ENCODE data around the gene PATJ. TPM values are rescaled to one million over a fixed set of nuclear protein-coding genes. Genes with fewer than 3 reads are reported as not detected.

PATJ gene
- total and polyA plus RNA-seq, 2 experiments from 2014 or later: 35.3 to 68.4 TPM

DNA sequence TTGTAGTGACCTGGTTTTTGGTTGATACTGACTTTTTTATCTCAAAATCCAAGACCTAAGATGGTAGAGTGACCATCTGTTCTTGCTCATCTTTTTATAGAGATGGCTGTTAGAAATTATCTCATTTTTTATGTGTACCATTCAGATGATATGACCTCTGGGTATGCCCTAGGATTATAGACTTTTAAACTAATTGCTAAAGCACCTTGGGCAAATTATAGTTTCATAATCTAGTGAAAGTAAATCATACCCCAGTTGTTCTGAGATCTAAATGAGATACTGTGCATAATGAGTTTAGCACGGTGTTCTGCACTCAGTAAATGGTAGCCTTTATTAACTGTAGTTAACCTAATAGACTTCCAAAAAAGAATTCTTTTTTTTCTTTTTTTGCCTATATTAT lies 269.8 kb downstream of the PATJ start:
- Mint-ChIP-seq H3K27ac (no peak overlapping the region), H3K9me3 (no peaks in the 10 kb centered on the region), H3K4me3 (no peak overlapping the region), H3K27me3 (ENCODE audit: insufficient read depth, low read depth, poor library complexity) (no peaks in the 10 kb centered on the region), H3K4me1 (peaks cover 5% of the 10 kb centered on the region; the same call in 1 of the 3 replicates), H3K36me3 (ENCODE audit: low read depth) (no peaks in the 10 kb centered on the region; the same call in 2 of the 3 replicates)
- no peak overlapping the region for H3K4me3 ChIP-seq
- no peaks in the 10 kb centered on the region for H3F3A ChIP-seq (replicated peaks; ENCODE audit: low read depth)
- no peak overlapping the region for H2AFZ ChIP-seq
- 0 out of 2 replicates have a peak, but pooled peaks cover 3% of the 10 kb centered on the region for H3K4me1 ChIP-seq (ENCODE audit: insufficient read depth)
- H3K4me2 ChIP-seq: no peak overlapping the region
- H3K27me3 ChIP-seq (ENCODE audit: insufficient read depth): no peaks in the 10 kb centered on the region
- no peaks in the 10 kb centered on the region for H4K20me1 ChIP-seq (replicated peaks; ENCODE audit: insufficient read depth)
- TF ChIP-seq POLR2AphosphoS5 (IDR thresholded peaks at IDR 0.05; ENCODE audit: low read depth) (no peak), EZH2 (IDR thresholded peaks at IDR 0.05; ENCODE audit: low read depth, unreplicated experiment) (no peak), STAT1 (IDR thresholded peaks at IDR 0.05; ENCODE audit: unreplicated experiment) (no peak), CREB1 (CRISPR knock-in tag; IDR thresholded peaks at IDR 0.05; ENCODE audit: low read depth) (no peak)
- TF ChIP-seq, protein P1, sequence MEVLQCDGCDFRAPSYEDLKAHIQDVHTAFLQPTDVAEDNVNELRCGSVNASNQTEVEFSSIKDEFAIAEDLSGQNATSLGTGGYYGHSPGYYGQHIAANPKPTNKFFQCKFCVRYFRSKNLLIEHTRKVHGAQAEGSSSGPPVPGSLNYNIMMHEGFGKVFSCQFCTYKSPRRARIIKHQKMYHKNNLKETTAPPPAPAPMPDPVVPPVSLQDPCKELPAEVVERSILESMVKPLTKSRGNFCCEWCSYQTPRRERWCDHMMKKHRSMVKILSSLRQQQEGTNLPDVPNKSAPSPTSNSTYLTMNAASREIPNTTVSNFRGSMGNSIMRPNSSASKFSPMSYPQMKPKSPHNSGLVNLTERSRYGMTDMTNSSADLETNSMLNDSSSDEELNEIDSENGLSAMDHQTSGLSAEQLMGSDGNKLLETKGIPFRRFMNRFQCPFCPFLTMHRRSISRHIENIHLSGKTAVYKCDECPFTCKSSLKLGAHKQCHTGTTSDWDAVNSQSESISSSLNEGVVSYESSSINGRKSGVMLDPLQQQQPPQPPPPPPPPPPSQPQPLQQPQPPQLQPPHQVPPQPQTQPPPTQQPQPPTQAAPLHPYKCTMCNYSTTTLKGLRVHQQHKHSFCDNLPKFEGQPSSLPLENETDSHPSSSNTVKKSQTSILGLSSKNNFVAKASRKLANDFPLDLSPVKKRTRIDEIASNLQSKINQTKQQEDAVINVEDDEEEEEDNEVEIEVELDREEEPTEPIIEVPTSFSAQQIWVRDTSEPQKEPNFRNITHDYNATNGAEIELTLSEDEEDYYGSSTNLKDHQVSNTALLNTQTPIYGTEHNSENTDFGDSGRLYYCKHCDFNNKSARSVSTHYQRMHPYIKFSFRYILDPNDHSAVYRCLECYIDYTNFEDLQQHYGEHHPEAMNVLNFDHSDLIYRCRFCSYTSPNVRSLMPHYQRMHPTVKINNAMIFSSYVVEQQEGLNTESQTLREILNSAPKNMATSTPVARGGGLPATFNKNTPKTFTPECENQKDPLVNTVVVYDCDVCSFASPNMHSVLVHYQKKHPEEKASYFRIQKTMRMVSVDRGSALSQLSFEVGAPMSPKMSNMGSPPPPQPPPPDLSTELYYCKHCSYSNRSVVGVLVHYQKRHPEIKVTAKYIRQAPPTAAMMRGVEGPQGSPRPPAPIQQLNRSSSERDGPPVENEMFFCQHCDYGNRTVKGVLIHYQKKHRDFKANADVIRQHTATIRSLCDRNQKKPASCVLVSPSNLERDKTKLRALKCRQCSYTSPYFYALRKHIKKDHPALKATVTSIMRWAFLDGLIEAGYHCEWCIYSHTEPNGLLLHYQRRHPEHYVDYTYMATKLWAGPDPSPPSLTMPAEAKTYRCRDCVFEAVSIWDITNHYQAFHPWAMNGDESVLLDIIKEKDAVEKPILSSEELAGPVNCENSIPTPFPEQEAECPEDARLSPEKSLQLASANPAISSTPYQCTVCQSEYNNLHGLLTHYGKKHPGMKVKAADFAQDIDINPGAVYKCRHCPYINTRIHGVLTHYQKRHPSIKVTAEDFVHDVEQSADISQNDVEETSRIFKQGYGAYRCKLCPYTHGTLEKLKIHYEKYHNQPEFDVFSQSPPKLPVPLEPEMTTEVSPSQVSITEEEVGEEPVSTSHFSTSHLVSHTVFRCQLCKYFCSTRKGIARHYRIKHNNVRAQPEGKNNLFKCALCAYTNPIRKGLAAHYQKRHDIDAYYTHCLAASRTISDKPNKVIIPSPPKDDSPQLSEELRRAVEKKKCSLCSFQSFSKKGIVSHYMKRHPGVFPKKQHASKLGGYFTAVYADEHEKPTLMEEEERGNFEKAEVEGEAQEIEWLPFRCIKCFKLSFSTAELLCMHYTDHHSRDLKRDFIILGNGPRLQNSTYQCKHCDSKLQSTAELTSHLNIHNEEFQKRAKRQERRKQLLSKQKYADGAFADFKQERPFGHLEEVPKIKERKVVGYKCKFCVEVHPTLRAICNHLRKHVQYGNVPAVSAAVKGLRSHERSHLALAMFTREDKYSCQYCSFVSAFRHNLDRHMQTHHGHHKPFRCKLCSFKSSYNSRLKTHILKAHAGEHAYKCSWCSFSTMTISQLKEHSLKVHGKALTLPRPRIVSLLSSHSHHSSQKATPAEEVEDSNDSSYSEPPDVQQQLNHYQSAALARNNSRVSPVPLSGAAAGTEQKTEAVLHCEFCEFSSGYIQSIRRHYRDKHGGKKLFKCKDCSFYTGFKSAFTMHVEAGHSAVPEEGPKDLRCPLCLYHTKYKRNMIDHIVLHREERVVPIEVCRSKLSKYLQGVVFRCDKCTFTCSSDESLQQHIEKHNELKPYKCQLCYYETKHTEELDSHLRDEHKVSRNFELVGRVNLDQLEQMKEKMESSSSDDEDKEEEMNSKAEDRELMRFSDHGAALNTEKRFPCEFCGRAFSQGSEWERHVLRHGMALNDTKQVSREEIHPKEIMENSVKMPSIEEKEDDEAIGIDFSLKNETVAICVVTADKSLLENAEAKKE (CRISPR knock-in tag; IDR thresholded peaks at IDR 0.05): no peak
- TF ChIP-seq, protein P2, sequence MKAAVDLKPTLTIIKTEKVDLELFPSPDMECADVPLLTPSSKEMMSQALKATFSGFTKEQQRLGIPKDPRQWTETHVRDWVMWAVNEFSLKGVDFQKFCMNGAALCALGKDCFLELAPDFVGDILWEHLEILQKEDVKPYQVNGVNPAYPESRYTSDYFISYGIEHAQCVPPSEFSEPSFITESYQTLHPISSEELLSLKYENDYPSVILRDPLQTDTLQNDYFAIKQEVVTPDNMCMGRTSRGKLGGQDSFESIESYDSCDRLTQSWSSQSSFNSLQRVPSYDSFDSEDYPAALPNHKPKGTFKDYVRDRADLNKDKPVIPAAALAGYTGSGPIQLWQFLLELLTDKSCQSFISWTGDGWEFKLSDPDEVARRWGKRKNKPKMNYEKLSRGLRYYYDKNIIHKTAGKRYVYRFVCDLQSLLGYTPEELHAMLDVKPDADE (IDR thresholded peaks at IDR 0.05): no peak
- TF ChIP-seq, protein P3, sequence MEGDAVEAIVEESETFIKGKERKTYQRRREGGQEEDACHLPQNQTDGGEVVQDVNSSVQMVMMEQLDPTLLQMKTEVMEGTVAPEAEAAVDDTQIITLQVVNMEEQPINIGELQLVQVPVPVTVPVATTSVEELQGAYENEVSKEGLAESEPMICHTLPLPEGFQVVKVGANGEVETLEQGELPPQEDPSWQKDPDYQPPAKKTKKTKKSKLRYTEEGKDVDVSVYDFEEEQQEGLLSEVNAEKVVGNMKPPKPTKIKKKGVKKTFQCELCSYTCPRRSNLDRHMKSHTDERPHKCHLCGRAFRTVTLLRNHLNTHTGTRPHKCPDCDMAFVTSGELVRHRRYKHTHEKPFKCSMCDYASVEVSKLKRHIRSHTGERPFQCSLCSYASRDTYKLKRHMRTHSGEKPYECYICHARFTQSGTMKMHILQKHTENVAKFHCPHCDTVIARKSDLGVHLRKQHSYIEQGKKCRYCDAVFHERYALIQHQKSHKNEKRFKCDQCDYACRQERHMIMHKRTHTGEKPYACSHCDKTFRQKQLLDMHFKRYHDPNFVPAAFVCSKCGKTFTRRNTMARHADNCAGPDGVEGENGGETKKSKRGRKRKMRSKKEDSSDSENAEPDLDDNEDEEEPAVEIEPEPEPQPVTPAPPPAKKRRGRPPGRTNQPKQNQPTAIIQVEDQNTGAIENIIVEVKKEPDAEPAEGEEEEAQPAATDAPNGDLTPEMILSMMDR (conservative IDR thresholded peaks at IDR 0.05; ENCODE audit: low read depth in 2 of 2): no peak
- TF ChIP-seq, protein P4, sequence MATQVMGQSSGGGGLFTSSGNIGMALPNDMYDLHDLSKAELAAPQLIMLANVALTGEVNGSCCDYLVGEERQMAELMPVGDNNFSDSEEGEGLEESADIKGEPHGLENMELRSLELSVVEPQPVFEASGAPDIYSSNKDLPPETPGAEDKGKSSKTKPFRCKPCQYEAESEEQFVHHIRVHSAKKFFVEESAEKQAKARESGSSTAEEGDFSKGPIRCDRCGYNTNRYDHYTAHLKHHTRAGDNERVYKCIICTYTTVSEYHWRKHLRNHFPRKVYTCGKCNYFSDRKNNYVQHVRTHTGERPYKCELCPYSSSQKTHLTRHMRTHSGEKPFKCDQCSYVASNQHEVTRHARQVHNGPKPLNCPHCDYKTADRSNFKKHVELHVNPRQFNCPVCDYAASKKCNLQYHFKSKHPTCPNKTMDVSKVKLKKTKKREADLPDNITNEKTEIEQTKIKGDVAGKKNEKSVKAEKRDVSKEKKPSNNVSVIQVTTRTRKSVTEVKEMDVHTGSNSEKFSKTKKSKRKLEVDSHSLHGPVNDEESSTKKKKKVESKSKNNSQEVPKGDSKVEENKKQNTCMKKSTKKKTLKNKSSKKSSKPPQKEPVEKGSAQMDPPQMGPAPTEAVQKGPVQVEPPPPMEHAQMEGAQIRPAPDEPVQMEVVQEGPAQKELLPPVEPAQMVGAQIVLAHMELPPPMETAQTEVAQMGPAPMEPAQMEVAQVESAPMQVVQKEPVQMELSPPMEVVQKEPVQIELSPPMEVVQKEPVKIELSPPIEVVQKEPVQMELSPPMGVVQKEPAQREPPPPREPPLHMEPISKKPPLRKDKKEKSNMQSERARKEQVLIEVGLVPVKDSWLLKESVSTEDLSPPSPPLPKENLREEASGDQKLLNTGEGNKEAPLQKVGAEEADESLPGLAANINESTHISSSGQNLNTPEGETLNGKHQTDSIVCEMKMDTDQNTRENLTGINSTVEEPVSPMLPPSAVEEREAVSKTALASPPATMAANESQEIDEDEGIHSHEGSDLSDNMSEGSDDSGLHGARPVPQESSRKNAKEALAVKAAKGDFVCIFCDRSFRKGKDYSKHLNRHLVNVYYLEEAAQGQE (IDR thresholded peaks at IDR 0.05; ENCODE audit: unreplicated experiment): no peak
- no peak for ATAC-seq
- H3K36me3 ChIP-seq (ENCODE audit: insufficient read depth): no peaks in the 10 kb centered on the region
- no peaks in the 10 kb centered on the region for H3K9me2 ChIP-seq (ENCODE audit: insufficient read depth)
- no peak for DNase-seq (ENCODE audit: low spot score)
- H3K27ac ChIP-seq (ENCODE audit: low read depth): no peak overlapping the region
- H3K79me2 ChIP-seq (replicated peaks; ENCODE audit: insufficient read depth): no peaks in the 10 kb centered on the region
